Smooth muscle cell (in vitro differentiated cells): ENCODE results near the gene SKA2. TPM values are rescaled to one million over a fixed set of nuclear protein-coding genes. Genes with fewer than 3 reads are reported as not detected.

Source experiments
- DNase-seq: peaks from one replicate; lab custom pipeline; 2025; ENCODE audit not compliant: unreplicated experiment; lab: John Stamatoyannopoulos, UW
- H2AFZ ChIP-seq: fragments of 200-600 bp; sonication (generic); 2 replicates; pipeline ENCODE4 v1.6.0; 2016; ENCODE audit warnings: antibody characterized with exemption, low read depth, mild to moderate bottlenecking
- H3F3A ChIP-seq: fragments of 200-600 bp; sonication (generic); 2 replicates; pipeline ENCODE4 v1.6.0; 2017; ENCODE audit warnings: antibody characterized with exemption, low read depth
- H3K27ac ChIP-seq: fragments of 200-600 bp; sonication (generic); 2 replicates; pipeline ENCODE4 v1.5.1; 2016; ENCODE audit warnings: low read depth, mild to moderate bottlenecking
- H3K27me3 ChIP-seq: fragments of 200-600 bp; sonication (generic); 2 replicates; pipeline ENCODE4 v1.6.1; 2016; ENCODE audit warnings: low read depth, mild to moderate bottlenecking
- H3K36me3 ChIP-seq: fragments of 200-600 bp; sonication (generic); 2 replicates; pipeline ENCODE4 v1.5.1; 2016; ENCODE audit warnings: low read depth
- H3K4me1 ChIP-seq: fragments of 200-600 bp; sonication (generic); 2 replicates; pipeline ENCODE4 v1.5.1; 2016; ENCODE audit warnings: low read depth
- H3K4me2 ChIP-seq: fragments of 200-600 bp; sonication (generic); 2 replicates; pipeline ENCODE4 v1.6.0; 2016; ENCODE audit warnings: mild to moderate bottlenecking
- H3K4me3 ChIP-seq: fragments of 200-600 bp; sonication (generic); 2 replicates; pipeline ENCODE4 v1.5.1; 2016; ENCODE audit warnings: mild to moderate bottlenecking
- H3K79me2 ChIP-seq: fragments of 200-600 bp; sonication (generic); 2 replicates; pipeline ENCODE4 v1.6.0; 2016; ENCODE audit warnings: low read depth, mild to moderate bottlenecking
- H3K9ac ChIP-seq: fragments of 200-600 bp; sonication (generic); 2 replicates; pipeline ENCODE4 v1.6.0; 2016; ENCODE audit warnings: low read depth
- H3K9me3 ChIP-seq: fragments of 200-600 bp; sonication (generic); replicated peaks from 2 replicates; pipeline ENCODE4 v1.5.1; 2016; ENCODE audit warnings: low read depth
- H4K20me1 ChIP-seq: fragments of 200-600 bp; sonication (generic); 2 replicates; pipeline ENCODE4 v1.6.0; 2016; ENCODE audit warnings: low read depth
- WGBS: methylation state at CpG from one replicate; pipeline ENCODE4 v1.1.7; 2016; ENCODE audit warnings: low lambda C conversion rate; 5-methylcytosine and 5-hydroxymethylcytosine counted together
- polyA plus RNA-seq: library from polyadenylated mRNA; unstranded; fragments of >200 nt; fragmentation: Nextera tagmentation; extraction: Ambion mirVana; gene quantifications from 2 replicates; pipeline ENCODE4 v1.2.1, GENCODE V29; 2016
- total RNA-seq: library from RNA; depleted of rRNA; stranded (reverse); fragments of >200 nt; gene quantifications from 2 replicates; pipeline ENCODE4 v1.2.3, GENCODE V29; 2014
- TF ChIP-seq, protein P1 (sequence below): fragments of 200-600 bp; sonication (generic); IDR thresholded peaks from 2 replicates; pipeline ENCODE4 v1.5.1; 2017; ENCODE audit warnings: borderline replicate concordance, mild to moderate bottlenecking, antibody characterized with exemption; ENCODE audit not compliant: insufficient read depth, poor library complexity, severe bottlenecking

Gene SKA2
- total and polyA plus RNA-seq, 2 experiments from 2014 or later: 47.5 to 77.8 TPM

DNA sequence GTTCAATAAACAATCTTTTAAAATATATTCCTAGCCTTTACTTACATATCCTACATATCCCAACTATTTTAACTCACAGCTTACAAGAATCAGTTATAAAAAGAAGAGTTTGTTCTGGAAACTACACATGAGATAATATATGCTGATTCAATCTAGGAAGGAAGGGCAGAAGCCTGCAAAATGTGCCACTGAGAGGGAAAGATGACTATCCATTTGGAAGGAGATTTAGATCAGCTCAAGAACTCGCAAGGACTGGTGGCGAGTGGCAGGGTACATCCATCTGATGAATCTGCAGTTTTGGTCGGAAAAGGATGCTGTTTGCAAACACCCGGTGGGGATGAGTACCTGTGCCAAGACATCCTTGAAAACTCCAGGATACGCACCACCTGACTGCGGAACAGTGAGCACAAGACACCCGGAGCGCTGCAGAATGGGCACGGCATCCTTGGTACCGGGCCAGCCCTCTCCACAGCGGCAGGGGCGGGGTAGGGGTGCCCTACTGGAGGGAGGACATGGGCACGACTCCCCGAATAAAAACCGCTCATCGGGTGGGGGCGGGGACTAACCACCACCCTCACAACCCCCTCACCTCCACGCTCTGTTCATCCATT is 49.0 kb downstream of the SKA2 start:
- WGBS: 3% methylated on average over 14 of the region's 18 CpGs
- DNase-seq: peak; percentile 25

DNA sequence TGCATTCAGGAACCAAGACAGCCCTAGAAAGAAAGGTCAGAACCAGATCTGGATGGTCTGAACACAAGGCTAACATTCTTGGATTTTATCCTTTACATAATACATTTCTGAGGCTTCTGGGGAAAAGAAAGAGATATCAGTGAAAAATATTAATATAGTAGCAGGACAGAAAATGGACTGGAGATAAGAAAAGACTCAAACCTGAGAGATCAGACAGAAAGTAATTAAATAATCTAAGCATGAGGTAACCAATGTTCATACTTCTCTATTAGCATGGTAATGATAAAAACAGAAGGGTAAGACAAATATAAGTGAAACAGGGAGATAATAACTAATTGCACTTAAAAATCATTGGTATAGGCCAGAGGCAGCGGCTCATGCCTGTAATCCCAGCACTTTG is 53.8 kb downstream of the SKA2 start:
- H3K27me3 ChIP-seq: no peaks in the 10 kb centered on the region
- no peaks in the 10 kb centered on the region for H3K36me3 ChIP-seq
- H3K4me1 ChIP-seq: peaks cover 11% of the 10 kb centered on the region
- no peak for DNase-seq
- TF ChIP-seq, protein P1, sequence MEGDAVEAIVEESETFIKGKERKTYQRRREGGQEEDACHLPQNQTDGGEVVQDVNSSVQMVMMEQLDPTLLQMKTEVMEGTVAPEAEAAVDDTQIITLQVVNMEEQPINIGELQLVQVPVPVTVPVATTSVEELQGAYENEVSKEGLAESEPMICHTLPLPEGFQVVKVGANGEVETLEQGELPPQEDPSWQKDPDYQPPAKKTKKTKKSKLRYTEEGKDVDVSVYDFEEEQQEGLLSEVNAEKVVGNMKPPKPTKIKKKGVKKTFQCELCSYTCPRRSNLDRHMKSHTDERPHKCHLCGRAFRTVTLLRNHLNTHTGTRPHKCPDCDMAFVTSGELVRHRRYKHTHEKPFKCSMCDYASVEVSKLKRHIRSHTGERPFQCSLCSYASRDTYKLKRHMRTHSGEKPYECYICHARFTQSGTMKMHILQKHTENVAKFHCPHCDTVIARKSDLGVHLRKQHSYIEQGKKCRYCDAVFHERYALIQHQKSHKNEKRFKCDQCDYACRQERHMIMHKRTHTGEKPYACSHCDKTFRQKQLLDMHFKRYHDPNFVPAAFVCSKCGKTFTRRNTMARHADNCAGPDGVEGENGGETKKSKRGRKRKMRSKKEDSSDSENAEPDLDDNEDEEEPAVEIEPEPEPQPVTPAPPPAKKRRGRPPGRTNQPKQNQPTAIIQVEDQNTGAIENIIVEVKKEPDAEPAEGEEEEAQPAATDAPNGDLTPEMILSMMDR: no peak
- H2AFZ ChIP-seq: no peak overlapping the region
- WGBS: 94% methylated on average over 1 of the region's 1 CpG
- no peak overlapping the region for H3K27ac ChIP-seq
- H4K20me1 ChIP-seq: peaks cover 4% of the 10 kb centered on the region
- no peaks in the 10 kb centered on the region for H3K9me3 ChIP-seq
- H3K9ac ChIP-seq: no peak overlapping the region
- H3K79me2 ChIP-seq: peaks cover 51% of the 10 kb centered on the region
- H3F3A ChIP-seq: no peaks in the 10 kb centered on the region
- no peak overlapping the region for H3K4me3 ChIP-seq
- no peak overlapping the region for H3K4me2 ChIP-seq

More for the DNA sequence above, 49.0 kb downstream of the SKA2 start:
- peak overlapping the region; percentile 87 for H3K9ac ChIP-seq
- H3K4me3 ChIP-seq: peak overlapping the region; percentile 87
- peaks cover 4% of the 10 kb centered on the region for H3F3A ChIP-seq
- peaks cover 11% of the 10 kb centered on the region for H3K4me1 ChIP-seq
- no peaks in the 10 kb centered on the region for H3K36me3 ChIP-seq
- H3K27ac ChIP-seq: peak overlapping the region; percentile 74
- H3K9me3 ChIP-seq: no peaks in the 10 kb centered on the region
- H2AFZ ChIP-seq: peak overlapping the region; percentile 72
- peak overlapping the region; percentile 92 for H3K4me2 ChIP-seq
- TF ChIP-seq, protein P1: no peak
- H3K79me2 ChIP-seq: peaks cover 23% of the 10 kb centered on the region
- peaks cover 4% of the 10 kb centered on the region for H4K20me1 ChIP-seq
- H3K27me3 ChIP-seq: no peaks in the 10 kb centered on the region

DNA sequence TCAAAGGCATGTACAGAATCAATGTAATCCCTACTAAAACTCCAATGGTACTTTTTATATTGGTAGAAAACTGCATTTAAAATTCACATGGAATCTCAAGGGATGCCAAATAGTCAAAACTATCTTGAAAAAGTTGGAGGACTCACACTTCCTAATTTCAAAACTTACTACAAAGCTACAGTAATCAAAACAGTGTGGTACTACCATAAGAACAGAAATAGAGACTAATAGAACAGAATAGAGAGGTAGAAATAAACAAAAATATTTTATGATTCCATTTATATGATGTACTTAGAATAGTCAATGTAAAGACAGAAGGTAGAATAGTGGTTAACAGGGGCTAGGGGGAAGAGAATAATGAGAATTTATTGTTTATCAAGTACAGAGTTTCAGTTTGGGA is 57.1 kb downstream of the SKA2 start:
- DNase-seq: no peak
- peaks cover 22% of the 10 kb centered on the region for H4K20me1 ChIP-seq
- no peak overlapping the region for H3K4me3 ChIP-seq
- no peak overlapping the region for H2AFZ ChIP-seq
- H3K4me1 ChIP-seq: peaks cover 7% of the 10 kb centered on the region
- H3K9ac ChIP-seq: no peak overlapping the region
- H3K36me3 ChIP-seq: no peaks in the 10 kb centered on the region
- H3K27me3 ChIP-seq: no peaks in the 10 kb centered on the region
- TF ChIP-seq, protein P1: no peak
- H3K9me3 ChIP-seq: no peaks in the 10 kb centered on the region
- H3K27ac ChIP-seq: no peak overlapping the region
- H3K79me2 ChIP-seq: peaks cover 28% of the 10 kb centered on the region
- H3K4me2 ChIP-seq: no peak overlapping the region
- H3F3A ChIP-seq: peaks cover 14% of the 10 kb centered on the region
